Activated CD4-positive, alpha-beta memory T cell treated with anti-CD3 and anti-CD28 coated beads, Interleukin-2, amount 10 ng/mL, durations not matched to agents 7 days and 5 days (primary cell): ENCODE results near the gene TRIM69. TPM values are rescaled to one million over a fixed set of nuclear protein-coding genes. Genes with fewer than 3 reads are reported as not detected.

Experiments
- CTCF ChIA-PET: fragments of 350-600 bp; sonication (Branson Sonifier 250); formaldehyde crosslinking; loops from one replicate; lab custom pipeline; 2021; ENCODE audit warnings: antibody characterized with exemption, inconsistent platforms; lab: Charles Lee
- POLR2A ChIA-PET: fragments of 350-600 bp; sonication (Branson Sonifier 250); formaldehyde crosslinking; loops from one replicate; lab custom pipeline; 2021; ENCODE audit warnings: antibody characterized with exemption; lab: Charles Lee
- DNase-seq: peaks from one replicate; pipeline ENCODE4 v3.0.0-alpha.2; 2020
- H3K27ac Mint-ChIP-seq: one replicate; pipeline ENCODE4 v1.8.0; 2021; ENCODE audit warnings: mild to moderate bottlenecking, mixed read lengths
- H3K27me3 Mint-ChIP-seq: one replicate; pipeline ENCODE4 v1.8.0; 2021; ENCODE audit warnings: mixed read lengths
- H3K36me3 Mint-ChIP-seq: one replicate; pipeline ENCODE4 v1.8.0; 2021; ENCODE audit warnings: low read depth, mixed read lengths
- H3K4me1 Mint-ChIP-seq: one replicate; pipeline ENCODE4 v1.8.0; 2021; ENCODE audit warnings: mixed read lengths
- H3K4me3 Mint-ChIP-seq: one replicate; pipeline ENCODE4 v1.8.0; 2021; ENCODE audit warnings: mild to moderate bottlenecking, mixed read lengths
- H3K9me3 Mint-ChIP-seq: one replicate; pipeline ENCODE4 v1.8.0; 2021; ENCODE audit warnings: mixed read lengths
- total RNA-seq, 2 experiments: library from RNA; stranded (reverse); gene quantifications; one replicate each; pipeline ENCODE4 v1.2.3, GENCODE V29; 2021

The TRIM69 gene
- total RNA-seq, 2 experiments from 2014 or later: 83.4 to 88.2 TPM

GRCh38 chr15:44706946-44707636 lies 29.2 kb upstream of the TRIM69 start:
- Mint-ChIP-seq H3K4me3 (no peak overlapping the region), H3K4me1 (peaks cover 23% of the 10 kb centered on the region), H3K9me3 (peaks cover 14% of the 10 kb centered on the region), H3K36me3 (peaks cover 71% of the 10 kb centered on the region), H3K27ac (no peak overlapping the region), H3K27me3 (no peaks in the 10 kb centered on the region)
- ChIA-PET CTCF (no interaction called here), POLR2A (interaction anchor here (0.9 to 37.6 kb wide), 5 partner anchors 8 to 316 kb away, joined by 3 to 4153 read pairs (median 4); partner anchors contain the start of genes SPG11 and TRIM69)
- no peak for DNase-seq

- H3K9me3 Mint-ChIP-seq: no peaks in the 10 kb centered on the region
- peak overlapping the region; percentile 98 for H3K4me3 Mint-ChIP-seq
- no peaks in the 10 kb centered on the region for H3K27me3 Mint-ChIP-seq
- H3K4me1 Mint-ChIP-seq: peaks cover 32% of the 10 kb centered on the region
- DNase-seq: peak; percentile 58
- CTCF ChIA-PET: interaction anchor here (0.6 to 15.3 kb wide), 18 partner anchors 10 to 284 kb away, joined by 3 to 399 read pairs (median 5); partner anchors contain the start of genes SPG11 and TRIM69
- peaks cover 76% of the 10 kb centered on the region for H3K36me3 Mint-ChIP-seq
- H3K27ac Mint-ChIP-seq: peak overlapping the region; percentile 99
- POLR2A ChIA-PET: interaction anchor here (0.6 to 37.6 kb wide), 30 partner anchors 10 to 283 kb away, joined by 3 to 4153 read pairs (median 6); partner anchors contain the start of genes CTDSPL2, EIF3J, SPG11 and TRIM69
Observed at GRCh38 chr15:44710236-44711095, 25.9 kb upstream of the TRIM69 start.

GRCh38 chr15:44711096-44711742 lies 25.1 kb upstream of the TRIM69 start, which contains the start of the genes B2M and PATL2:
B2M (plus strand) TSS chr15:44711517; CDS start chr15:44711547, 30 bp downstream.
PATL2 (minus strand) TSS chr15:44711323; CDS start chr15:44676490, 34,833 bp downstream.
- POLR2A ChIA-PET: interaction anchor here (0.6 to 37.6 kb wide), 33 partner anchors 11 to 284 kb away, joined by 3 to 4153 read pairs (median 5); partner anchors contain the start of genes CTDSPL2, EIF3J, SPG11 and TRIM69

GRCh38 chr15:44711743-44712345 lies 24.5 kb upstream of the TRIM69 start:
- Mint-ChIP-seq H3K36me3 (peaks cover 80% of the 10 kb centered on the region), H3K9me3 (no peaks in the 10 kb centered on the region), H3K4me1 (peaks cover 42% of the 10 kb centered on the region), H3K27me3 (no peaks in the 10 kb centered on the region), H3K27ac (peak overlapping the region; percentile 99), H3K4me3 (peak overlapping the region; percentile 98)
- CTCF ChIA-PET: interaction anchor here (1.0 to 15.3 kb wide), 16 partner anchors 9 to 133 kb away, joined by 3 to 399 read pairs (median 7); partner anchors contain the start of genes SPG11 and TRIM69
- DNase-seq: peak; percentile 70
- POLR2A ChIA-PET: interaction anchor here (1.0 to 37.6 kb wide), 27 partner anchors 12 to 284 kb away, joined by 3 to 4153 read pairs (median 6); partner anchors contain the start of genes CTDSPL2, EIF3J, SPG11 and TRIM69

More at GRCh38 chr15:44711096-44711742, 25.1 kb upstream of the TRIM69 start, which contains the start of the genes B2M and PATL2:
- Mint-ChIP-seq H3K9me3 (no peaks in the 10 kb centered on the region), H3K36me3 (peaks cover 77% of the 10 kb centered on the region), H3K27me3 (no peaks in the 10 kb centered on the region), H3K27ac (peak within 1 kb of the TSS; percentile 99), H3K4me1 (peaks cover 37% of the 10 kb centered on the region), H3K4me3 (peak within 1 kb of the TSS; percentile 98)
- peak; percentile 96 for DNase-seq
- CTCF ChIA-PET: interaction anchor here (0.6 to 15.3 kb wide), 18 partner anchors 9 to 285 kb away, joined by 3 to 399 read pairs (median 5); partner anchors contain the start of genes SPG11 and TRIM69

- ChIA-PET CTCF (interaction anchor here (1.0 to 15.3 kb wide), 8 partner anchors 20 to 133 kb away, joined by 3 to 399 read pairs (median 10); partner anchors contain the start of genes SPG11 and TRIM69), POLR2A (interaction anchor here (1.1 to 37.6 kb wide), 15 partner anchors 12 to 425 kb away, joined by 3 to 4153 read pairs (median 18); partner anchors contain the start of genes CTDSPL2, EIF3J, SPG11 and TRIM69)
- Mint-ChIP-seq H3K27ac (peak overlapping the region; percentile 99), H3K36me3 (peaks cover 84% of the 10 kb centered on the region), H3K27me3 (no peaks in the 10 kb centered on the region), H3K9me3 (no peaks in the 10 kb centered on the region), H3K4me1 (peaks cover 48% of the 10 kb centered on the region), H3K4me3 (peak overlapping the region; percentile 98)
- DNase-seq: peak; percentile 74
Observed at GRCh38 chr15:44712346-44713005, 23.9 kb upstream of the TRIM69 start.

GRCh38 chr15:44713006-44713966 lies 23.0 kb upstream of the TRIM69 start:
- Mint-ChIP-seq H3K27me3 (no peaks in the 10 kb centered on the region), H3K27ac (peak overlapping the region; percentile 99), H3K4me1 (peaks cover 54% of the 10 kb centered on the region), H3K4me3 (peak overlapping the region; percentile 98), H3K9me3 (no peaks in the 10 kb centered on the region), H3K36me3 (peaks cover 85% of the 10 kb centered on the region)
- CTCF ChIA-PET: interaction anchor here (0.6 to 15.3 kb wide), 12 partner anchors 19 to 135 kb away, joined by 3 to 399 read pairs (median 5); partner anchors contain the start of genes SPG11 and TRIM69
- POLR2A ChIA-PET: interaction anchor here (0.8 to 37.6 kb wide), 22 partner anchors 13 to 425 kb away, joined by 3 to 4153 read pairs (median 6); partner anchors contain the start of genes CTDSPL2, EIF3J, GOLM2 and SPG11
- no peak for DNase-seq

GRCh38 chr15:44715142-44715796 lies 21.1 kb upstream of the TRIM69 start:
- Mint-ChIP-seq H3K27me3 (no peaks in the 10 kb centered on the region), H3K9me3 (no peaks in the 10 kb centered on the region), H3K4me3 (peak overlapping the region; percentile 98), H3K4me1 (peaks cover 55% of the 10 kb centered on the region), H3K36me3 (peaks cover 86% of the 10 kb centered on the region), H3K27ac (peak overlapping the region; percentile 89)
- ChIA-PET POLR2A (interaction anchor here (1.0 to 37.6 kb wide), 7 partner anchors 9 to 137 kb away, joined by 3 to 4153 read pairs (median 12); partner anchors contain the start of genes SPG11 and TRIM69), CTCF (interaction anchor here (0.8 to 15.3 kb wide), 5 partner anchors 17 to 131 kb away, joined by 3 to 399 read pairs (median 8); partner anchors contain the start of genes SPG11 and TRIM69)
- DNase-seq: no peak

- H3K36me3 Mint-ChIP-seq: peaks cover 89% of the 10 kb centered on the region
- H3K27me3 Mint-ChIP-seq: no peaks in the 10 kb centered on the region
- H3K4me3 Mint-ChIP-seq: peak overlapping the region; percentile 98
- no peaks in the 10 kb centered on the region for H3K9me3 Mint-ChIP-seq
- peak overlapping the region; percentile 89 for H3K27ac Mint-ChIP-seq
- CTCF ChIA-PET: interaction anchor here (0.6 to 15.3 kb wide), 6 partner anchors 16 to 132 kb away, joined by 3 to 399 read pairs (median 6); partner anchors contain the start of genes SPG11 and TRIM69
- peaks cover 61% of the 10 kb centered on the region for H3K4me1 Mint-ChIP-seq
- DNase-seq: no peak
- POLR2A ChIA-PET: interaction anchor here (1.0 to 37.6 kb wide), 7 partner anchors 9 to 137 kb away, joined by 3 to 4153 read pairs (median 12); partner anchors contain the start of genes SPG11 and TRIM69
Observed at GRCh38 chr15:44715797-44716334, 20.5 kb upstream of the TRIM69 start.

GRCh38 chr15:44716983-44717602 lies 19.2 kb upstream of the TRIM69 start:
- ChIA-PET CTCF (interaction anchor here (2.4 to 15.3 kb wide), 3 partner anchors 15 to 124 kb away, joined by 8 to 399 read pairs (median 329); partner anchors contain the start of genes SPG11 and TRIM69), POLR2A (interaction anchor here (1.0 to 37.6 kb wide), 5 partner anchors 13 to 133 kb away, joined by 3 to 4153 read pairs (median 49); partner anchors contain the start of genes SPG11 and TRIM69)
- peak overlapping the region; percentile 89 for H3K27ac Mint-ChIP-seq

More at GRCh38 chr15:44716983-44717602, 19.2 kb upstream of the TRIM69 start:
- peaks cover 84% of the 10 kb centered on the region for H3K36me3 Mint-ChIP-seq
- DNase-seq: no peak
- no peaks in the 10 kb centered on the region for H3K9me3 Mint-ChIP-seq
- H3K27me3 Mint-ChIP-seq: no peaks in the 10 kb centered on the region
- H3K4me1 Mint-ChIP-seq: peaks cover 73% of the 10 kb centered on the region
- H3K4me3 Mint-ChIP-seq: peak overlapping the region; percentile 98
